IMR-90 (cell line): Measurements from ENCODE around the gene KRTAP5-9. TPM values are rescaled to one million over a fixed set of nuclear protein-coding genes. Genes with fewer than 3 reads are reported as not detected.

Experiments
- ATAC-seq: fragments of 200-7000 bp; cut with Tn5 transposase; 2 replicates; pipeline ENCODE4 v1.9.1; 2020; ENCODE audit warnings: low read depth, mild to moderate bottlenecking, moderate library complexity
- BruUV-seq: library from RNA; stranded (reverse); fragments of 400-500 nt; replicated peaks from 2 replicates; lab custom pipeline; 2021; lab: Mats Ljungman, UMichigan
- CTCF ChIA-PET: fragments of 300-600 bp; formaldehyde crosslinking; extraction: SDS; loops from one replicate; lab custom pipeline; 2021; ENCODE audit warnings: antibody characterized with exemption; lab: Yijun Ruan, JAX
- POLR2A ChIA-PET: fragments of 300-600 bp; sonication (Branson Sonifier 250); formaldehyde crosslinking; loops from one replicate; lab custom pipeline; 2022; ENCODE audit warnings: antibody characterized with exemption; ENCODE audit not compliant: unreplicated experiment; lab: Charles Lee
- DNase-seq: peaks from one replicate; pipeline ENCODE4 v3.0.0; 2013
- H2AFZ ChIP-seq: replicated peaks from 2 replicates; pipeline ENCODE3; 2013; ENCODE audit warnings: low read length, mild to moderate bottlenecking; ENCODE audit not compliant: poor library complexity
- H2AK5ac ChIP-seq: 2 replicates; pipeline ENCODE4 v1.6.1; 2013; ENCODE audit warnings: low read depth, low read length, inconsistent platforms
- H2AK9ac ChIP-seq: replicated peaks from 2 replicates; pipeline ENCODE3; 2013; ENCODE audit warnings: mild to moderate bottlenecking, low read depth, low read length, moderate library complexity; ENCODE audit not compliant: poor library complexity
- H2BK120ac ChIP-seq: 2 replicates; pipeline ENCODE4 v1.6.1; 2013; ENCODE audit warnings: low read depth, low read length, inconsistent platforms
- H2BK15ac ChIP-seq: 3 replicates; pipeline ENCODE4 v1.6.1; 2013; ENCODE audit warnings: low read depth, low read length, inconsistent platforms
- H2BK20ac ChIP-seq: 2 replicates; pipeline ENCODE4 v1.6.1; 2013; ENCODE audit warnings: low read depth, mild to moderate bottlenecking, inconsistent platforms, low read length, moderate library complexity
- H2BK5ac ChIP-seq: 2 replicates; pipeline ENCODE4 v1.6.1; 2013; ENCODE audit warnings: mild to moderate bottlenecking, low read depth, low read length, inconsistent platforms; ENCODE audit not compliant: poor library complexity, severe bottlenecking
- H3K14ac ChIP-seq: replicated peaks from 2 replicates; pipeline ENCODE4 v1.6.1; 2013; ENCODE audit warnings: low read depth, low read length, inconsistent platforms
- H3K18ac ChIP-seq: 2 replicates; pipeline ENCODE4 v1.6.1; 2013; ENCODE audit warnings: low read depth, low read length, control low read depth
- H3K23ac ChIP-seq: 2 replicates; pipeline ENCODE4 v1.6.1; 2013; ENCODE audit warnings: low read depth, low read length, inconsistent platforms
- H3K27ac ChIP-seq: 2 replicates; pipeline ENCODE4 v1.5.1; 2013; ENCODE audit warnings: mild to moderate bottlenecking, control low read depth, low read length; ENCODE audit not compliant: insufficient read depth
- H3K27me3 ChIP-seq: 2 replicates; pipeline ENCODE4 v1.6.1; 2013; ENCODE audit warnings: low read length; ENCODE audit not compliant: control insufficient read depth, insufficient read depth
- H3K36me3 ChIP-seq: 2 replicates; pipeline ENCODE4 v1.6.1; 2013; ENCODE audit warnings: low read length, mixed read lengths; ENCODE audit not compliant: control insufficient read depth, insufficient read depth
- H3K4ac ChIP-seq: 2 replicates; pipeline ENCODE4 v1.6.1; 2013; ENCODE audit warnings: low read depth, low read length, inconsistent platforms
- H3K4me1 ChIP-seq: 2 replicates; pipeline ENCODE4 v1.6.1; 2013; ENCODE audit warnings: low read length, mixed read lengths; ENCODE audit not compliant: control insufficient read depth, insufficient read depth
- H3K4me2 ChIP-seq: 2 replicates; pipeline ENCODE4 v1.6.1; 2013; ENCODE audit warnings: low read depth, mild to moderate bottlenecking, control low read depth, low read length, moderate library complexity
- H3K4me3 ChIP-seq: 2 replicates; pipeline ENCODE4 v1.5.1; 2013; ENCODE audit warnings: low read depth, mild to moderate bottlenecking, control low read depth, low read length, moderate library complexity; ENCODE audit not compliant: insufficient read depth
- H3K56ac ChIP-seq: 2 replicates; pipeline ENCODE4 v1.6.1; 2013; ENCODE audit warnings: low read length, inconsistent platforms; ENCODE audit not compliant: insufficient read depth; ENCODE audit errors: extremely low read depth
- H3K79me1 ChIP-seq, 2 experiments: 2 replicates each; pipeline ENCODE4 v1.6.1; 2013; ENCODE audit warnings: low read length in 2 of 2, inconsistent platforms in 1 of 2, low read depth in 1 of 2
- H3K9ac ChIP-seq: 2 replicates; pipeline ENCODE4 v1.6.1; 2013; ENCODE audit warnings: low read depth, low read length, control low read depth
- H3K9me1 ChIP-seq: 2 replicates; pipeline ENCODE4 v1.6.1; 2013; ENCODE audit warnings: low read length, inconsistent platforms; ENCODE audit not compliant: insufficient read depth
- H3K9me3 ChIP-seq: 2 replicates; pipeline ENCODE4 v1.6.1; 2013; ENCODE audit warnings: low read length; ENCODE audit not compliant: control insufficient read depth, insufficient read depth
- H4K20me1 ChIP-seq: 2 replicates; pipeline ENCODE4 v1.6.1; 2013; ENCODE audit warnings: low read length, inconsistent platforms; ENCODE audit not compliant: insufficient read depth
- H4K5ac ChIP-seq: 2 replicates; pipeline ENCODE4 v1.6.1; 2013; ENCODE audit warnings: mild to moderate bottlenecking, low read depth, low read length, control low read depth
- H4K8ac ChIP-seq, 2 experiments: 2 replicates each; pipeline ENCODE4 v1.6.1; 2013; ENCODE audit warnings: low read depth in 2 of 2, low read length in 2 of 2, control low read depth in 1 of 2, inconsistent platforms in 1 of 2
- H4K91ac ChIP-seq: 2 replicates; pipeline ENCODE4 v1.6.1; 2013; ENCODE audit warnings: low read depth, low read length, inconsistent platforms; ENCODE audit not compliant: insufficient read depth
- CEBPB ChIP-seq: IDR thresholded peaks from 2 replicates; pipeline ENCODE4 v1.6.1; 2012; ENCODE audit warnings: low read depth, low read length, improper control_type of control experiment
- CHD1 ChIP-seq: IDR thresholded peaks from 2 replicates; pipeline ENCODE4 v1.6.1; 2012; ENCODE audit warnings: low read depth, low read length, improper control_type of control experiment
- FOS ChIP-seq: fragments of 150-350 bp; IDR thresholded peaks from 2 replicates; pipeline ENCODE4 v1.6.1; 2016; ENCODE audit warnings: low read depth, low read length
- MAFK ChIP-seq: IDR thresholded peaks from 2 replicates; pipeline ENCODE4 v1.6.1; 2012; ENCODE audit warnings: low read depth, low read length, improper control_type of control experiment
- MAZ ChIP-seq: IDR thresholded peaks from 2 replicates; pipeline ENCODE4 v1.6.1; 2012; ENCODE audit warnings: low read depth, mild to moderate bottlenecking, low read length, improper control_type of control experiment, moderate library complexity, borderline replicate concordance
- NFE2L2 ChIP-seq: fragments of 150-350 bp; IDR thresholded peaks from 2 replicates; pipeline ENCODE4 v1.6.1; 2016; ENCODE audit warnings: low read depth, mild to moderate bottlenecking, low read length
- POLR2A ChIP-seq: IDR thresholded peaks from 2 replicates; pipeline ENCODE4 v1.6.1; 2012; ENCODE audit warnings: mild to moderate bottlenecking, low read depth, low read length
- RAD21 ChIP-seq: IDR thresholded peaks from 2 replicates; pipeline ENCODE4 v1.6.1; 2012; ENCODE audit warnings: low read length, improper control_type of control experiment
- RCOR1 ChIP-seq: IDR thresholded peaks from 2 replicates; pipeline ENCODE4 v1.6.1; 2012; ENCODE audit warnings: mild to moderate bottlenecking, low read length, improper control_type of control experiment; ENCODE audit not compliant: insufficient replicate concordance
- RFX5 ChIP-seq: IDR thresholded peaks from 2 replicates; pipeline ENCODE4 v1.8.0; 2012; ENCODE audit warnings: low read depth, mild to moderate bottlenecking, low read length, moderate library complexity
- SMC3 ChIP-seq: fragments of 150-350 bp; IDR thresholded peaks from 2 replicates; pipeline ENCODE4 v1.6.1; 2016; ENCODE audit warnings: low read depth, mild to moderate bottlenecking, antibody characterized with exemption, low read length, moderate library complexity
- USF2 ChIP-seq: fragments of 150-350 bp; IDR thresholded peaks from 2 replicates; pipeline ENCODE4 v1.6.1; 2017; ENCODE audit warnings: mild to moderate bottlenecking, antibody characterized with exemption, low read length, low read depth
- WGBS, 2 experiments: methylation state at CpG; one replicate each; pipeline versions ENCODE4 v1.1.5 to v1.1.7; 2013; ENCODE audit warnings: missing lambda C conversion rate in 2 of 2; ENCODE audit not compliant: insufficient read length in 1 of 2; ENCODE audit errors: extremely low coverage in 2 of 2; 5-methylcytosine and 5-hydroxymethylcytosine counted together
- dilution Hi-C: fragments of 300-500 bp; cut with HindIII; formaldehyde crosslinking; loops from one replicate; pipeline ENCODE4 v1.14.3; 2018; ENCODE audit warnings: low sequenced_read_pairs; ENCODE audit not compliant: unreplicated experiment
- in situ Hi-C: fragments of 300-500 bp; cut with MboI; formaldehyde crosslinking; loops from 3 replicates; pipeline ENCODE4 v1.14.3; 2019; ENCODE audit warnings: low sequenced_read_pairs, inconsistent platforms, mixed read lengths
- intact Hi-C: fragments of 100-400 bp; cut with micrococcal nuclease; formaldehyde crosslinking; loops from 2 replicates; pipeline ENCODE4 v1.10.0; 2022
- polyA plus RNA-seq, 3 experiments: library from polyadenylated mRNA; depleted of rRNA; stranded (reverse); fragments of >200 nt; gene quantifications; 2 replicates each; pipeline ENCODE4 v1.2.3, GENCODE V29; 2012; ENCODE audit warnings: low replicate concordance in 1 of 3
- total RNA-seq: library from RNA; depleted of rRNA; stranded (reverse); fragments of >200 nt; gene quantifications from 2 replicates; pipeline ENCODE4 v1.2.3, GENCODE V29; 2012
- TF ChIP-seq, protein P1 (sequence below): fragments of 150-350 bp; IDR thresholded peaks from 2 replicates; pipeline ENCODE4 v1.6.1; 2016; ENCODE audit warnings: low read depth, mild to moderate bottlenecking, low read length, moderate library complexity, borderline replicate concordance

Gene KRTAP5-9
- total and polyA plus RNA-seq, 2 of the 4 experiments (the other 2 are of a cell fraction): 0.09 TPM; not detected in 1

- no peak overlapping the region for H3K4ac ChIP-seq
- dilution Hi-C loops: no loop called here
Measured at GRCh38 chr11:71527576-71528210, 20.5 kb upstream of the KRTAP5-9 start.

More at GRCh38 chr11:71527576-71528210, 20.5 kb upstream of the KRTAP5-9 start:
- Histone ChIP-seq H3K18ac (no peak overlapping the region), H3K23ac (no peak overlapping the region), H3K9ac (no peak overlapping the region), H4K5ac (no peak overlapping the region), H3K4me2 (no peak overlapping the region), H3K14ac (no peak overlapping the region), H3K4me3 (no peak overlapping the region), H3K27me3 (0 out of 2 replicates have a peak, but pooled peaks cover 1% of the 10 kb centered on the region), H3K36me3 (no peaks in the 10 kb centered on the region), H2AK9ac (no peak overlapping the region), H3K56ac (no peak overlapping the region), H2BK120ac (no peak overlapping the region), H2BK5ac (no peak overlapping the region), H4K91ac (no peak overlapping the region), H3K27ac (no peak overlapping the region), H3K9me1 (no peaks in the 10 kb centered on the region), H4K8ac (no peak overlapping the region), H3K4me1 (no peaks in the 10 kb centered on the region), H3K9me3 (no peaks in the 10 kb centered on the region), H2AFZ (no peak overlapping the region), H2AK5ac (no peak overlapping the region), H4K20me1 (no peaks in the 10 kb centered on the region), H2BK15ac (no peak overlapping the region), H2BK20ac (no peak overlapping the region), H3K79me1 (no peaks in the 10 kb centered on the region)
- ChIA-PET POLR2A (no interaction called here), CTCF (no interaction called here)
- DNase-seq (no peak), ATAC-seq (no peak)
- TF ChIP-seq SMC3 (no peak), CHD1 (no peak), RCOR1 (no peak), MAFK (no peak), RAD21 (no peak), MAZ (no peak), FOS (no peak), CEBPB (no peak), USF2 (no peak), RFX5 (no peak), NFE2L2 (no peak), POLR2A (no peak)
- TF ChIP-seq, protein P1, sequence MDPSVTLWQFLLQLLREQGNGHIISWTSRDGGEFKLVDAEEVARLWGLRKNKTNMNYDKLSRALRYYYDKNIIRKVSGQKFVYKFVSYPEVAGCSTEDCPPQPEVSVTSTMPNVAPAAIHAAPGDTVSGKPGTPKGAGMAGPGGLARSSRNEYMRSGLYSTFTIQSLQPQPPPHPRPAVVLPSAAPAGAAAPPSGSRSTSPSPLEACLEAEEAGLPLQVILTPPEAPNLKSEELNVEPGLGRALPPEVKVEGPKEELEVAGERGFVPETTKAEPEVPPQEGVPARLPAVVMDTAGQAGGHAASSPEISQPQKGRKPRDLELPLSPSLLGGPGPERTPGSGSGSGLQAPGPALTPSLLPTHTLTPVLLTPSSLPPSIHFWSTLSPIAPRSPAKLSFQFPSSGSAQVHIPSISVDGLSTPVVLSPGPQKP: no peak
- no TSS peak for BruUV-seq
- intact Hi-C loops (no loop called here), in situ Hi-C loops (no loop called here)
- 60% methylated on average over 1 of the region's 6 CpGs; no CpG with 5 or more reads in 1 of the 2 experiments for WGBS, 2 experiments
